Urothelium cell line (cell line): Measurements from ENCODE around the gene ATP2C2.
"Not testable (repeated sequence)": the region's sequence is repeated elsewhere in the genome, so short reads cannot be mapped to it uniquely, and the experiment has no call there.

Experiments used
- DNase-seq: peaks from one replicate; pipeline ENCODE4 v3.0.0; 2011; ENCODE audit warnings: low spot score, mixed read lengths
- FAIRE-seq: peaks from 2 replicates; lab custom pipeline; 2011; peaks lifted over from hg19 to GRCh38; lab: Jason Lieb, UNC

Gene ATP2C2, protein sequence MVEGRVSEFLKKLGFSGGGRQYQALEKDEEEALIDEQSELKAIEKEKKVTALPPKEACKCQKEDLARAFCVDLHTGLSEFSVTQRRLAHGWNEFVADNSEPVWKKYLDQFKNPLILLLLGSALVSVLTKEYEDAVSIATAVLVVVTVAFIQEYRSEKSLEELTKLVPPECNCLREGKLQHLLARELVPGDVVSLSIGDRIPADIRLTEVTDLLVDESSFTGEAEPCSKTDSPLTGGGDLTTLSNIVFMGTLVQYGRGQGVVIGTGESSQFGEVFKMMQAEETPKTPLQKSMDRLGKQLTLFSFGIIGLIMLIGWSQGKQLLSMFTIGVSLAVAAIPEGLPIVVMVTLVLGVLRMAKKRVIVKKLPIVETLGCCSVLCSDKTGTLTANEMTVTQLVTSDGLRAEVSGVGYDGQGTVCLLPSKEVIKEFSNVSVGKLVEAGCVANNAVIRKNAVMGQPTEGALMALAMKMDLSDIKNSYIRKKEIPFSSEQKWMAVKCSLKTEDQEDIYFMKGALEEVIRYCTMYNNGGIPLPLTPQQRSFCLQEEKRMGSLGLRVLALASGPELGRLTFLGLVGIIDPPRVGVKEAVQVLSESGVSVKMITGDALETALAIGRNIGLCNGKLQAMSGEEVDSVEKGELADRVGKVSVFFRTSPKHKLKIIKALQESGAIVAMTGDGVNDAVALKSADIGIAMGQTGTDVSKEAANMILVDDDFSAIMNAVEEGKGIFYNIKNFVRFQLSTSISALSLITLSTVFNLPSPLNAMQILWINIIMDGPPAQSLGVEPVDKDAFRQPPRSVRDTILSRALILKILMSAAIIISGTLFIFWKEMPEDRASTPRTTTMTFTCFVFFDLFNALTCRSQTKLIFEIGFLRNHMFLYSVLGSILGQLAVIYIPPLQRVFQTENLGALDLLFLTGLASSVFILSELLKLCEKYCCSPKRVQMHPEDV

DNA sequence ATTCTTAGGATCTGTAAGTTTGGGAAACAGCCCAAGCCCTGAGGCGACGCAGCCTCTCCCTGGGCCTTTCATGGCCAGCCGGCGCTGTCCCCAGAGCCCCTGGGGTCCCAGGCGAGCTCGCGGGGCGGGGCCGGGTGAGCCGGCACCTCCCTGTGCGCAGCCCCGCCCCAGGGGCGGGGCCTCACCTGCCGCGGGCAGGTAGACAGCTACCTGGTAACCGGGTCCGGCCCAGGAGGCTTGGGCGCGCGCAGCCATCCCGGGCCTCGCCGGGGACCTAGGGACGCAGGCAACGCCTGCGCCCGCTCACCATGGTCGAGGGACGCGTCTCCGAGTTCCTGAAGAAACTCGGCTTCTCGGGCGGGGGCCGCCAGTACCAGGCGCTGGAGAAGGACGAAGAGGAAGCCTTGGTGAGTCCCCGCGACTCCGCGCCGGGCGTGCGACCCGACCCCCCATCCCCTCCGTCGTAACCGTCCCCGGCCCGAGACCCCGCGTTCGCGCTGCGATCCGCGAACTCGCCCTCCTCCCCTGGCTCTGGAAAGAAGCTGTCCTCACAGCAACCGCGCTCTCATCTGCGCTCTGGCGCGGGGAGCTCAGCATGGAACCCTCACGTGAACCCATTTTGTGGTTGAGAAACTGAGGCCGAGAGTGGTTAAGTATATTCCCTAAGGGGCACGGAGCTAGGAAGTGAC, at the start of gene ATP2C2:
Gene ATP2C2 (plus strand): TSS at position 231 of the 689 bp plus-strand sequence. CDS start 78 bp downstream, at position 309.
- DNase-seq, result no peak
- no peak for FAIRE-seq

DNA sequence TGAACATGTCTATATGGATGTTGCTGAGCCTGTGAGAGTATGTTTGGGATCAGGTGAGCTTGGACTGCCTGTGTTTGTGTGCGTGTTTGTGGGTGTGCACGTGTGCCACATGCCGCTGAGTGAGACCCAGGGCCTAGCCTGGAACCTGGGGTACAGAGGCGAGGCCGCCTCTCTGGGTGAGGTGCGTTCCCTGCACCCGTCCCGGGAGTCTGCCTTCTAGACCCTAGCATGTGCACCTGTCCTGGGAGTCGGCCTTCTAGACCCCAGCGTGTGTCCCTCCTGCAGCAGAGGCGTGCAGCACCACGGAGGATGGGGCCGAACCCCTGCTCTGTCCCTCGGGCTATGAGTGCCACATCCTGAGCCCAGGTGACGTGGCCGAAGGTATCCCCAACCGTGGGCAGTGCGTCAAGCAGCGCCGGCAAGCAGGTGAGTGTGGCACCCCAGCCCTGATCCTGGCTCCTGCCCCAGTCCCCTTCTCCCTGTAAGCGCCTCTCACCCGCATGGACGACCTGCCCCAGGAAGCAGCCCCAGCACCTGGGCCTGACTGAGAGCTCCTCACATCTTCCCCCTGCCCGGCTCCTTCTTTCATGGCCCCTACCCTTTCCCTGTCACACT, 49.1 kb upstream of the ATP2C2 start:
- no peak for FAIRE-seq

DNA sequence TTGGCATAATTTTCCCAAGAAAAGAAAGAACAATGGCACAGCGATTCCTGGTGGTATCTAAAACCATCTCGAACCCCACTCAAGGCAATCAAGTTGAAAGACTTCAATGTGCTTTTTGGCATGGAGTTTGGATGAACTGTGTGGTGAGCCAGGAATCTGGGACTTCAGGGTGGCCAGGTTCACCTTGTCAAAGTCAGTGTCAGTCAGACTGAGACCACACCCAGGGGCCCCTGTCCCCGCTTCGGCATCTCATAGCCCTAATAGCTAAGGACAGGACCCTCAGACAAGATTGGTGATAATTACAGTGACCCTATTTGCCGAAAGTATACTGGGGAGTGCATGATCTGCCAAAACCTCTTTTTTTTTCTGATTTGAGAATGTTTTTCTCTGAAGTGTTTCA, 47.8 kb upstream of the ATP2C2 start:
- no peak for FAIRE-seq
- DNase-seq, result no peak

More for the DNA sequence above, 49.1 kb upstream of the ATP2C2 start:
- no peak for DNase-seq

DNA sequence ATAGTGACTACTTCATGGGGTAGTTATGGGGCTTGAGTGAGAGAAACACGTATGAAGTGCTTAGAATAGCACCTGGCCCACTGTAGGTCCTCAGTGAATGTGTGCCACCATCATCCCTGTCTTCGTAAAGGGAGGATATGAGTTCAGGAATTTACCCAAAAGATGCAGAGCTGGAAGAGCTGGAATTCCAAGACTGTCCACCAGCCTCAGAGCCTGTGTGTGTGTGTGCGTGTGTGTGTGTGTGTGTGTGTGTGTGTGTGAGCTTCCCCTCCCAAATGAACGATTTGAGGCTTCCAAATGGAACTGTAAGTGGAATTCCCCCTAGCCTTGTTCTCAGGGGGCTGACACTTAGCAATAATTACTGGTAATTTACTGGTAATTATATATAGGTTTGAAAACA, 46.4 kb upstream of the ATP2C2 start:
- no peak for FAIRE-seq
- DNase-seq, result no peak

DNA sequence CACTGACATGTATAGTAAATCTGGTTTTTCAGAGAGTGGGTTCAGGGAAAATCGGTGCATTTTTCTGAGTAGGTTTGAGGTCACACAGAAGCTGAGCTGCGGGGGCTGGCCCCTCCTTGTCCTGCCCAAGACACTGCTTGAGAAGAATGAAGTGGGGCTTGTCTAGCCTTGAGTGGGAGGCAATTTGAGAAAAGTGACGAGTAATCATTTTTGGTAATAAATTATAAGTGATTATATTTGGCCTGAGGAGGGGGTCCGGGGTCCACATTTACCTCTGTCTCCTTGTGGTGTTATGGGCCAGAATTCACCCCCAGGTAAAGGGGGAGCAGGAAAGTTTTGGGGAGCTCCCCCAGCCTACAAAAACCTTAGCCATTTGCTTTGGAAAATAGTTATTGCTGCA, 45.6 kb upstream of the ATP2C2 start:
- no peak for DNase-seq
- FAIRE-seq, result no peak

DNA sequence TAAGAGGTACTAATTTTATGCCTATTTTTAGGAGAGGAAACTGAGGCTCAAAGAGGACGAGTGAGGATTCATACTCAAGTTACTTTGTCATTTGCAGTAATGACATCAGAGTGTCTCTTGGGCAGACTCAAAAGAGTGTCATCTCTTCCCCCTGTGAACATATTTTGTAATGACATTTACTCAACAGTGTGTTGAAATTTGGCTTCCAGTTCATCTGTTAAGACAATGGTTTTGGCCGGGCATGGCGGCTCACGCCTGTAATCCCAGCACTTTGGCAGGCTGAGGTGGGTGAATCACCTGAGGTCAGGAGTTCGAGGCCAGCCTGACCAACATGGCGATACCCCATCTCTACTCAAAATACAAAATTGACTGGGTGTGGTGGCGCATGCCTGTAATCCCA, 44.7 kb upstream of the ATP2C2 start:
- FAIRE-seq (no peak), DNase-seq (no peak)

DNA sequence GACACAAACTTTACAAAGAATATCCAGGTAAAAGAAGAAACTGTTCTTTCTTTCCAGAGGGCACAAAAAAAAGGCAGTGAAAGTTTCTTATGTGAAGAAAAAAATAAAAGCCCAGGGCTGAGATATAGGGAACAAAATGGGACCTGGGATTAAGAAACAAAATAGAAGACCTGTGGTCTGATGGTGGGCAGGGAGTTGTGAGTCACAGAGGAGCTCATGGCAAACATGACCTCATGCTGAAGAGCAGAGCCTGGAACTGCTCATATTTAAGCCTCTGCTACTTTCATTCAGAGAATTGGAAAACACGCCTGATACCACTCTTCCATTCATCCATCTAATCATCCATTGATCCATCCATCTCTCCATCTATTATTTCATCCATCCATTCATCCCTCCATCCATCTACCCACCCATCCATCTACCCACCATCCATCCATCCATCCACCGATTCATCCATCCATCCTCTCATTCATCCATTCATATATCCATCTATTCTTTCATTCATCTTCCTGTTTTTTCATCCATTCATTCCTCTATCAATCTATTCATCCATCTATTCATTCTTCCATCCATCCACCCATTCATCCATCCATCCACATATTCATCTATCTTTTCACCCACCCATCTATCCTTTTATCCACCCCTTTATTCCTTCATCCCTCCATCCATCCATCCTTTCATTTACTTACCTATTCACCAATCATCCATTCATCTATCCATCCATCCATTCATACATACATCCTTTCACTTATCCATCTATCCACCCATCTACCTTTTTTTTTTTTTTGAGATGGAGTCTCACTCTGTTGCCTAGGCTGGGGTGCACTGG, 43.7 kb upstream of the ATP2C2 start:
- no peak for FAIRE-seq
- no peak for DNase-seq

DNA sequence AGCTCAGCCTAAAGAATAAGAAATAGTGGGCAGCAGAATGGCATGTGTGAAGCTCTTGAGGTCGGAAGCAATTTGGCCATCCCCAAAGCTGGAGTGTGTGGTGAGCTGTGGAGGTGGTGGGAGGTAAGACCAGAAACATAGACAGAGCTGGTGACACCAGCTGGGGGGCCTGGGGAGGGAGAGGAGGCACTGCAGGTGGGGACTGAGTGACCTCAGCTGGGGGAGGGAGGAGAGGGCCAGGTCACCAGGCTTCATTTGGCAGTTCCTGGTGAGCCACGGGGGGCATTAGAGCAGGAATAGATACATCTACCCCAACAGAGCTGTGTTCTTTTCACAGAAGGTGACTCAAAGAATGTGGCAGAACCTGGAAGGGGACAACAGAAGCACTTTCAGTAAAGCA, 41.8 kb upstream of the ATP2C2 start:
- no peak for FAIRE-seq
- DNase-seq, result no peak

DNA sequence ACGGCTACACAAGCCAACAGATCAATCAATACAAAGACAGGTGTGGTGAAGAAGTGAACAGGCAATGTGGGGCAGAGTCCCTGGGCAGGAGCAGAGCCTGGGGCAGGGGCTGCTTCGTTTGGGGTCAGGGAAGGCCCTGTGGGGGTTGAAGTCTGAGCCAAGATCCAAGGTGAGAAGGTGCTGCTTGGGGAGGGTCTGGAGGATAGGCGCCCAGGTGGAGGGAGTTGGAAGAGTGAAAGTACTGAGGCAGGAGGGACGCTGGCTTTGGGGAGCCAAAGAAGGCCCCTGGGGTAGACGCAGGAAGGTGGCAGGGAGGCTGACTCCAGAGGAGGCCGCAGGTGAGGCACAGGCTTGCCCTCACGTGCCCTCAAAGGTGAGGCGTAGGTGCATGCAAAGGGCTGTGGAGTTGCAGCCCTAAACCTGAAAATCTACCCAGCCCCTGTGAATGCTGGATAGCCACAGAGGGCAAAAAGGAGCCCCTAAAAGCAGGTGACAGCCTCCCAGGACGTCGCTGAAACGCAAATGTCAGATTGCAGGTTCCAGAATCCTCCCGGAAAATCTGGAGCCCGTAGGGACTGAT, 40.3 kb upstream of the ATP2C2 start:
- FAIRE-seq (no peak), DNase-seq (no peak)

DNA sequence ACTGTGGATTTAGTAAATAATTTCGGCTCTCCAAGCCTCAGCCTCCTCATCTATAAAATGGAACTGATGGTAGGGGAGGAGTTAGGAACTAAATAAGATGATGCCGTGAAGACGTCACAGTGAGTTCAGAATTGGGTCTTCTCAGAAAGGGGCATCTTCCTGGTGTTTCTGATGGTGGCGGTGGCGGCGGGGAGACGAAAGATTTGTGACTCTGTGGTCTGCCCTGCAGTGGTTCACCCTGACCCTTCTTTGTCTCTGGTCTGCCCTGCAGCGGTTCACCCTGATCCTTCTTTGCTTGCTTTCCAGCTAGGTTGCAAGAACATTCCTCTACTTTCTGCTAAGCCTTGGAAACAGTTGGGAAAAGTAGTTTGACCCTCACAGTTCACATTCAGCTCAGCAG, 39.3 kb upstream of the ATP2C2 start:
- FAIRE-seq, result no peak

DNA sequence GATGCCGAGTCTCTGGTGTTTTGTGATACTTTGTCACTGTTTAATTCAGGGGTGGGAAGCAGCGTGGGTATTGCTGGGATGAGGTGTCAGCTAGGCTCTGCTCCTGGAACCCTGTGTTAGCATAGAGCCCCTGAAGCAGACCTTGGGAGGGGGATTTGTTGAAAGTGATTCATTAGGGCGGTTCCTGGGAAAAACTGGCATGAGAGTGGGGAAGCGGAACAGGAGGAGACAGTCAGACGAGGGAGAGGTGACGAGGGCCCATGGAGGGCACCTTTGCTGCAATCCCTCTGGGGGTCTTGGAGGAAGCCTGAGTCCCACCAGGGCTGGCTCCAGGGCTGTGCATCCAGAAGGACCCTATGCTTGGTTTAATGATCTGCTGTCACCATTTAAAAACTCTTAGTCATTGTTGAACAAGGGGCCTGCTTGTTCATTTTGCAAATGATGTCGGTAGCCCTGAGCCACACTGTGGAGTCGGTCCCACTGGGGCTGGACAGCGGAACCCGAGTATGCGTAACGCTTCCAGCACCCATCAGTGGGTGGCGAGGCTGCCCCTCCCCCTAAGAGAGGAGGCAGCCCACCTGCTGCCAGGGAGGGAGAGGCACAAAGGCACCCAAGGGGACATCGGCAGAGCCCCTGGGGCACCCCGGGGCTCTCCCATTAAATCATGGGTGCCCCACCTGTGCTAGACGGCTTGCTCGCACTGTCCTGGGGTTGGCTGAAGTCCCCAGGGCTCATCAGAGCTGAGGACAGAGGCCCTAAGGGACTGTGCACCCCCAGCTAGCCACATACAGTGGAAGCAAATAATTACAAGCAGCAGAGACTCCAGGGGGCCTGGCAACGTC, 38.3 kb upstream of the ATP2C2 start:
- no peak for FAIRE-seq

More for the DNA sequence above, 39.3 kb upstream of the ATP2C2 start:
- DNase-seq, result no peak

DNA sequence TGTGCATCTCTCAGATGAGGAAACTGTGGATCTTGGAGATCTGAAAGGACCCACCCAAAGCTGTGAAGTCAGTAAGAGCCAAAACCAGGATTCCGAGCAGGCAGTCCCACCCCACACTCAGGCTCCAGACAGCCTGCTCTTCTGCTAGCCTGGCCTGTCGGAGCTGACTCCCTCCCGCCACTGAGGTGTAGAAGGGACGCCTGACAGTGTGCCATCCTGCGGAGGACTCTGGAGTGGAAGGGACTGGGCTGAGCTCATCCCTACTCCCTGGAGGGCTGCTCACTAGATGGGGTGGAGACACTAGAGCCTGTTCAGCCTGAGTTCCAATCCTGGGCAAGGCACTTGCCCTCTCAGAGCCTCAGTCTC, 37.7 kb upstream of the ATP2C2 start:
- DNase-seq, result no peak
- FAIRE-seq, result no peak

More for the DNA sequence above, 38.3 kb upstream of the ATP2C2 start:
- DNase-seq, result no peak

DNA sequence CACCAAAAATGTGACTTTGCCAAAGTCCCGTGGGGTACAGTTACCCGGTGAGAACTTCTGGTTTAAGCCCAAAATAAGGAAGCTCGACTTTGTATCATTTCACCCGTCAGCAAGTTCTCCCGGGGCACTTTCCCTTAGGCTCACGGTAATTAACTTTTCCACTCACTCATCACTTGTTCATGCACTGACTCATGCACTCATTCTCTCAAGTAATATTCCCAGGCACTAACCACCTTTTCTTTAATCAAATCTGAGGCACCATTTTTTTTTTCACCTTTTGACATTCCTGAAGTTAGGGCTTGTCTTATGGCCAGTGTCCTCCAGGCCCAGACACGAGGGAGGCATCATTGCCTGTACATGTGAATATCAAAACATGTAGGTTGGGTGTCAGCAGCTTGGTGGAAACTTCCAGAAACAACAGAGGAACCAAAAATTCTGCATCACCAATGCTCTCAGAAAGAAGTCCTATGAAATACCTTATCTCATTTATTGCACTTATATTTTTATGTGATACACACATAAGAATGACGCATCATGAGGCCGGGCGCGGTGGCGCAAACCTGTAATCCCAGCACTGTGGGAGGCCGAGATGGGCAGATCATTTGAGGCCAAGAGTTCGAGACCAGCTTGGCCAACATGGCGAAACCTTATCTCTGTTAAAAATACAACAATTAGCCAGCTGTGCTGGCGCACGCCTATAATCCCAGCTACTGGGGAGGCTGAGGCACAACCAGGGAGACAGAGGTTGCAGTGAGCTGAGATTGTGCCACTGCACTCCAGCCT, 36.1 kb upstream of the ATP2C2 start:
- FAIRE-seq, result no peak

DNA sequence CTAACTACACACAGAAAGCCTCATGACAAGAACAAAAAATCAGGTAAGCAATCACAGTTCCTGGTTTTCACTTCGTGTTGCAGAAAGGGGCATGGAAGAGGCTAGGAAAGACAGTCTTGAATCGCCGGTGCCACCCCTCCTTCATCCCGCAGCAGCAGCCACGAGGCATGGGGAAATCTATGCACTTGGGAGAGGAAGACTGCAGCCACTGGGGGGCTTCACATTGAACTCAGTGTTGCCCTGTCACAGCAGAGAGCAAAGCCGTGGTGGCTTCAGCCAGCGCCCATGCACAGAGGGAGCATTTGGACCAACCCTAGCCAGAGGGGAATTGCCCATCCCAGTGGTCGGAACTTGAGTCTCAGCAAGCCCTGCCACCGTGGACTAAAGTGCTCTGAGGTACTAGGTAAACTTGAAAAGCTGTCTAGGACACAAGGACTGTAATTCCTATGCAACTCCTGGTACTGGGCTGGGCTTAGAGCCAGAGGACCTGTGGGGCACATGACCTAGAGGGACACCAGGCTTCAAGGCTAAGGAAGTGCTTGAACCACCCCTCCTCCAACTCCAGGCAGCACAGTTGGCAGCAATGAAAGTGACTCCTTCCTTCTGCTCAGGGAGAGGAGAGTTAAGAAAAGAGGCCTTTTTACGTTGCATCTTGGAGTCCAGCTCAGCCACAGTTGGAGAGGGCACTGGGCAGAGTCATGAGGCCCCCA, 35.2 kb upstream of the ATP2C2 start:
- FAIRE-seq (no peak), DNase-seq (no peak)

More for the DNA sequence above, 36.1 kb upstream of the ATP2C2 start:
- DNase-seq, result no peak

DNA sequence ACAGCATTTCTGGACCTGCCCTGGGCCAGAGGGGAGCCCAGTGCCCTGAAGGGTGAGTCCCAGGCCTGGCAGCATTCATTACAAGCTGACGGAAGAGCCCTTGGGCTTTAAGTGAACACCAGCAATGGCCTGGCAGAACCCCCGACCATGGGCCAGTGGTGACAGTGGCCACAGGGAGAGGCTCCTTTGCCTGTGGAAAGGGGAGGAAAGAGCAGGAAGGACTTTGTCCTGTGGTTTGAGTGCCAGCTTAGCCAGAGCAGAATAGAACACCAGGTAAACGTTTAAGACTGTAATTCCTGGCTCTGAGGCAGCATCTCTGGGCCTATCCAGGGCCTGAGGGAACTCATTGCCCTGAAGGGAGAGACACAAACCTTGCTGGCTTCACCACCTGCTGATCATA, 34.3 kb upstream of the ATP2C2 start:
- DNase-seq, result no peak
- FAIRE-seq, result no peak

DNA sequence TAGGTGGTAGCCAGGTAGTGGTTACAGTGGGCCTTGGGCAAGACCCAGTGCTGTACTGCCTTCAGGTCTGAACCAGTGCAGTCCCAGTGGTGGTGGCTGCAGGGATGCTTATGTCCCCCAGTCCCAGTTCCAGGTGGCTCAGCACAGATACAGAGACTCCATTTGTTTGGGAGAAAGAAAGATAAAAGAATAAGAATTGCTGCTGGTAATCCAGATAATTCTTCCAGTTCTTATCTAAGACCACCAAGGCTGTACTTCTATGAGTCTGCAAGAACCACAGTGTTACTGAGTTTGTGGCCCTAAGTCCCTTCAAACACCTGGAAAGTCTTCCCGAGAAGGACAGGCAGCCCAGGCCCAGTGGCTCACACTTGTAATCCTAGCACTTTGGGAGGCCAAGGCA, 33.9 kb upstream of the ATP2C2 start:
- FAIRE-seq, result no peak
- DNase-seq, result no peak

DNA sequence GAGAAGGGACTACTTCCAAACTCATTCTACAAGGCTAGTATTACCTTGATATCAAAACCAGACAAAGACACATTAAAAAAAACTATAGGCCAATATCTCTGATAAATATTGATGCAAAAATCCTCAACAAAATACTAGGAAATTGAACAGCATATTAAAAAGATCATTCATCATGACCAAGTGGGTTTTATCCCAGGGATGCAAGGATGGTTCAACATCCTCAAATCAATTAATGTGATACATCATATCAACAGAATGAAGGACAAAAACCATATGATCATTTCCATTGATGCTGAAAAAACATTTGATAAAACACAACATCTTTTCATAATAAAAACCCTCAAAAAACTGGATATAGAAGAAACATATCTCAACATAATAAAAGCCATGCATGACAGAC, 31.1 kb upstream of the ATP2C2 start:
- not testable (repeated sequence) for FAIRE-seq

More for the DNA sequence above, 31.1 kb upstream of the ATP2C2 start:
- not testable (repeated sequence) for DNase-seq
